OCI-LY7 (cell line): ENCODE measurements around the gene ZNF821.

Source experiments
- CTCF ChIP-seq: fragments of 200-600 bp; sonication (generic); conservative IDR thresholded peaks from 2 replicates; pipeline ENCODE4 v1.5.1; 2014; ENCODE audit warnings: mild to moderate bottlenecking, antibody characterized with exemption, low read length, moderate library complexity, mixed read lengths
- EZH2phosphoT487 ChIP-seq: fragments of 200-600 bp; sonication (generic); IDR thresholded peaks from 2 replicates; pipeline ENCODE4 v1.6.1; 2018; ENCODE audit warnings: low read depth, borderline replicate concordance, mild to moderate bottlenecking, mixed run types, antibody characterized with exemption, low read length, moderate library complexity, mixed read lengths

GRCh38 chr16:71894921-71895678, 11.1 kb upstream of the ZNF821 start, which contains the start of gene IST1:
- TF ChIP-seq CTCF = no peak
- TF ChIP-seq EZH2phosphoT487 = no peak
